CD4-positive, CD25-positive, alpha-beta regulatory T cell (primary cell): Measurements from ENCODE around the gene KLHL24. TPM values are rescaled to one million over a fixed set of nuclear protein-coding genes. Genes with fewer than 3 reads are reported as not detected.
A peak's percentile ranks its signal among the peaks of the same experiment; 100 is the strongest.
"Not testable (repeated sequence)": the region's sequence is repeated elsewhere in the genome, so short reads cannot be mapped to it uniquely, and the experiment has no call there.

ENCODE experiments used
- ATAC-seq, 2 donors: fragments of 150-1000 bp; cut with Tn5 transposase; one replicate each; pipeline ENCODE4 v1.10.0; 2021; ENCODE audit warnings: low read depth in 2 of 2, moderate number of reproducible peaks in 2 of 2, moderate library complexity in 1 of 2
- DNase-seq, 3 donors: peaks; one replicate each; pipeline versions ENCODE4 v3.0.0 to v3.0.0-alpha.2; 2012 to 2022; ENCODE audit warnings: mixed read lengths in 1 of 3
- H3K27ac ChIP-seq: one replicate; pipeline ENCODE4 v1.7.0; 2013; ENCODE audit warnings: mild to moderate bottlenecking, low read length; ENCODE audit not compliant: insufficient read depth, poor library complexity, severe bottlenecking
- H3K27me3 ChIP-seq: one replicate; pipeline ENCODE4 v1.7.0; 2013; ENCODE audit warnings: low read length; ENCODE audit not compliant: control insufficient read depth, insufficient read depth
- H3K36me3 ChIP-seq: one replicate; pipeline ENCODE4 v1.7.0; 2013; ENCODE audit warnings: mild to moderate bottlenecking, low read length, moderate library complexity; ENCODE audit not compliant: control insufficient read depth, insufficient read depth
- H3K4me1 ChIP-seq: 2 replicates; pipeline ENCODE4 v1.7.0; 2013; ENCODE audit warnings: mild to moderate bottlenecking, low read length; ENCODE audit not compliant: insufficient read depth, control insufficient read depth, poor library complexity, severe bottlenecking
- H3K4me3 ChIP-seq: one replicate; pipeline ENCODE4 v1.7.0; 2013; ENCODE audit warnings: low read depth, mild to moderate bottlenecking, low read length, moderate library complexity
- H3K9me3 ChIP-seq, 2 experiments: 1 replicate in 1 of 2; 2 replicates in 1 of 2; pipeline ENCODE4 v1.7.0; 2013; ENCODE audit warnings: low read length in 2 of 2, mild to moderate bottlenecking in 1 of 2, moderate library complexity in 1 of 2; ENCODE audit not compliant: control insufficient read depth in 2 of 2
- H3K27ac Mint-ChIP-seq, 3 donors: one replicate each; pipeline ENCODE4 v1.8.0; 2020 to 2022; ENCODE audit warnings: mild to moderate bottlenecking in 3 of 3, mixed read lengths in 3 of 3, moderate library complexity in 2 of 3
- H3K27me3 Mint-ChIP-seq: one replicate; pipeline ENCODE4 v1.8.0; 2022; ENCODE audit warnings: mild to moderate bottlenecking, mixed read lengths
- H3K36me3 Mint-ChIP-seq: one replicate; pipeline ENCODE4 v1.8.0; 2020; ENCODE audit warnings: mixed read lengths
- H3K4me1 Mint-ChIP-seq, 4 donors: one replicate each; pipeline ENCODE4 v1.8.0; 2020 to 2022; ENCODE audit warnings: mixed read lengths in 4 of 4, mild to moderate bottlenecking in 1 of 4
- H3K4me3 Mint-ChIP-seq, 4 donors: one replicate each; pipeline ENCODE4 v1.8.0; 2020 to 2022; ENCODE audit warnings: mild to moderate bottlenecking in 4 of 4, mixed read lengths in 4 of 4, moderate library complexity in 3 of 4
- H3K9me3 Mint-ChIP-seq, 7 donors: one replicate each; pipeline ENCODE4 v1.8.0; 2020 to 2022; ENCODE audit warnings: mixed read lengths in 7 of 7, mild to moderate bottlenecking in 3 of 7, moderate library complexity in 2 of 7
- polyA plus RNA-seq, 4 donors: library from polyadenylated mRNA; unstranded; fragments of 300-500 nt; fragmentation: Illumina TruSeq; gene quantifications; one replicate each; pipeline ENCODE4 v1.2.3, GENCODE V29; 2021
- total RNA-seq: library from RNA; stranded (reverse); gene quantifications from one replicate; pipeline ENCODE4 v1.2.3, GENCODE V29; 2022

The KLHL24 gene
- total and polyA plus RNA-seq, 5 donors from 2014 or later, result 37.0 to 144 (median 64.8) TPM

DNA sequence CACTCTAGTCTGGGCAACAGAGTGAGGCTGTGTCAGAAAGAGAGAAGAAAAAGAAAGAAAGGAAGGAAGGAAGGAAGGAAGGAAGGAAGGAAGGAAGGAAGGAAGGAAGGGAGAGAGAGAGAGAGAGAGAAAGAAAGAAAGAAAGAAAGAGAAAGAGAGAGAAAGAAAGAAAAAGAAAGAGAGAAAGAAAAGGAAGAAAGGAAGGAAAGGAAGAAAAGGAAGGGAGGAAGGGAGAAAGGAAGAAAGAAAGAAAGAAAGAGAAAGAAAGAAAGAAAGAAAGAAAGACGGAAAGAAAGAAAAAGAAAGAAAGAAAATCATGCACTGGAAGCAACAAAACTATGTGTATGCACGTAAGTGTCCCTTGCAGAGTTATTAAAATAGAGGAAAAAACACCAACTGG, 12.9 kb upstream of the KLHL24 start:
- H3K36me3 ChIP-seq, ATAC-seq, H3K4me3 ChIP-seq, H3K4me1 ChIP-seq, H3K36me3 Mint-ChIP-seq, H3K27ac ChIP-seq, H3K27ac Mint-ChIP-seq, H3K4me1 Mint-ChIP-seq, H3K27me3 ChIP-seq, DNase-seq, H3K9me3 ChIP-seq, H3K9me3 Mint-ChIP-seq, H3K4me3 Mint-ChIP-seq: not testable (repeated sequence)
- peaks cover 21% of the 10 kb centered on the region for H3K27me3 Mint-ChIP-seq

DNA sequence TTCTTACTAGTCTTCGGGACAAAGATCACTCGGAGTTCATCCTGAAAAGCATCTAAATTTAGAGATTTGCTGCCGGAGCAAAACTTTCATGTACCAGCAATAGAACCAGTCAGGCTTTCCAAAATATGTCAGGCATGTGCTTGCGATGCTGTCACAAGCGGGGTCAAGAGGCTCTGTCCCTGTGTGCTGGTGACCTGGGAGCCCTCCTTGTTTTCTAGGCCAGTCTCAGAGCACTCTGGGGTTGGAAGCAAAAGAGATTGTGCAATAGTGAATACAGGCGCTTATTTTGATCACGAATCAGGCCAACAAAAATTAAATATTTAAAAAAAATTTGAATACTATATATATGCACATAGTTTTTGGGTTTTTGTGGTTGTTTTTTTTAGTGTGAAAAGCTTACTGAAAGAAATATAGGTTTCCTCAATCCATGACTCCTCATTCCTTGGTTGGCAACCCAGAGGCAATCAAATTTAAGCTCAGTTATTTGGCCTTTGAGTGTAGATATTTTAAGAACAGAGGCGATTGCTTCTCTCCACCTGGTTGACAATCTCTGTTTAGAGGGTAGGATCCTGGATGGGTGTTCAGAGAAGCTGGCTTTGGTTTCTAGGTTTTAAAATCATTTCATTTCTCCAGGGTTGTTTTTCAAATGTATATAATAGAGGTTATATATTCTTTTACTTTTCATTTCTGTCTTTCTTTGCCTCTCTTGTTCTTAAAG, 8.4 kb upstream of the KLHL24 start:
- peaks cover 0 to 2% (median 0%) of the 10 kb centered on the region in 7 donors for H3K9me3 Mint-ChIP-seq
- H3K4me1 ChIP-seq, result no peaks in the 10 kb centered on the region
- H3K4me3 Mint-ChIP-seq, result no peak overlapping the region
- ATAC-seq, result no peak
- no peak for DNase-seq
- H3K27me3 ChIP-seq, result no peaks in the 10 kb centered on the region
- H3K27ac Mint-ChIP-seq, result no peak overlapping the region
- H3K27me3 Mint-ChIP-seq, result peaks cover 18% of the 10 kb centered on the region
- no peaks in the 10 kb centered on the region for H3K4me1 Mint-ChIP-seq
- no peaks in the 10 kb centered on the region for H3K36me3 ChIP-seq
- H3K4me3 ChIP-seq, result no peak overlapping the region
- H3K36me3 Mint-ChIP-seq, result no peaks in the 10 kb centered on the region
- H3K9me3 ChIP-seq, result no peaks in the 10 kb centered on the region
- H3K27ac ChIP-seq, result no peak overlapping the region

DNA sequence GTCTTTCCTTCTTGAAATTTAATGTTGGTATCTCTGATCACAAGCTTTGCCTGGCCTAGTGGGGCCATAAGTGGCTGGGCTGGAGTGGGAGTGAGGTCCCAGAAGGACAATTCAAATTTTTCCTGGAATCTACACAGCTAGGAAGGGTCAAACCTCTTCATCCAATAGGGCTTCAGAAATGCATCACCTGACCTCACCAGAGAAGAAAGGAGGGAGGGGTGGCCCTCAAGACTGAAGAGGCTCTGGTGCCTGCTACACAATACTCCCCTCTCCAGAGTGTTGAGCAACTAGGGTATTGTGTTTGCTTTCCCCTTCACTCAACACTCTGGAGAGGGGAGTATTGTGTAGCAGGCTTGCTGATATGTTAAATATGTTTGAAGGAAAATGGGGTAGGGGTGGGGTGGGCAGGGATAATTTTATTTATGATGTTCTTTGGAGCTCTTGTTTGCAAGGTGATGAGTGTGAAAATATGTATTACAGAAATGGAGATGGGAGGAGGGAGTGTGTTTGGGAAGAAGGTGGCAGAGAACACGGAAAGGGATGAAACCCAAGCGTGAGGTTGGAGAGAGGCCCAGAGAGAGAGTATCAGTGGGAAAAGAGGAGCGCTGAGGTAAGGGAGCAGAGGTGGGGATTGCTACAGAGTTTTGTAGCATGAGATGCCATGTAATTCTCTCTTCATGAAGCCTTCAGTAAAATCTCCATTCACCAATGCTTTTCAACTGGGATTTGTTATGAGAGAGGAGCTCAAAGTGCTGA, 5.7 kb upstream of the KLHL24 start:
- Mint-ChIP-seq H3K27ac (no peak overlapping the region), H3K36me3 (no peaks in the 10 kb centered on the region), H3K4me1 (peaks cover 0 to 3% (median 1%) of the 10 kb centered on the region in 4 donors), H3K4me3 (peak overlapping the region in 1 of 4 donors; percentile 36), H3K9me3 (peaks cover 0 to 2% (median 0%) of the 10 kb centered on the region in 7 donors), H3K27me3 (peaks cover 6% of the 10 kb centered on the region)
- ATAC-seq, result no peak
- no peak for DNase-seq
- Histone ChIP-seq H3K27me3 (no peaks in the 10 kb centered on the region), H3K36me3 (no peaks in the 10 kb centered on the region), H3K9me3 (no peaks in the 10 kb centered on the region), H3K4me3 (no peak overlapping the region), H3K4me1 (peaks cover 1% of the 10 kb centered on the region), H3K27ac (no peak overlapping the region)

DNA sequence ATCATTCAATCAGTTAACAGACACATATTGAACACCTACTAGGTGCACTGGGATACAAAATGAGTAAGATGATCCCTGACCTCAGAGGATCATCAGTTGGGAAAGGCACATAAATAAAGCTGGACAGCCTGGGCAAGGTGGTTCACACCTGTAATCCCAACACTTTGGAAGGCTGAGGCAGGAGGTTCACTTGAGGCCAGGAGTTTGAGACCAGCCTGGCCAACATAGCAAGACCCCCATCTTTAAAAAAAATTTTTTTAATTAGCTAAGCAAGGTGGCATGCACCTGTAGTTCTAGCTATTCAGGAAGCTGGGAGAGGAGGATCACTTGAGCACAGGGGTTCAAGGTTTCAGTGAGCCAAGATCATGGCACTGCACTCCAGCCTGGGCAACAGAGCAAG, 3.7 kb upstream of the KLHL24 start:
- no peak for ATAC-seq
- H3K4me3 Mint-ChIP-seq, result peak overlapping the region in 1 of 4 donors; percentile 80
- H3K4me3 ChIP-seq, result no peak overlapping the region
- no peak for DNase-seq
- H3K27ac ChIP-seq, result no peak overlapping the region
- peaks cover 0 to 2% (median 0%) of the 10 kb centered on the region in 7 donors for H3K9me3 Mint-ChIP-seq
- no peaks in the 10 kb centered on the region for H3K27me3 ChIP-seq
- no peaks in the 10 kb centered on the region for H3K9me3 ChIP-seq
- H3K36me3 Mint-ChIP-seq, result no peaks in the 10 kb centered on the region
- H3K36me3 ChIP-seq, result no peaks in the 10 kb centered on the region
- peaks cover 6% of the 10 kb centered on the region for H3K27me3 Mint-ChIP-seq
- H3K27ac Mint-ChIP-seq, result no peak overlapping the region
- peaks cover 7% of the 10 kb centered on the region for H3K4me1 ChIP-seq
- H3K4me1 Mint-ChIP-seq, result peaks cover 0 to 11% (median 6%) of the 10 kb centered on the region in 4 donors

DNA sequence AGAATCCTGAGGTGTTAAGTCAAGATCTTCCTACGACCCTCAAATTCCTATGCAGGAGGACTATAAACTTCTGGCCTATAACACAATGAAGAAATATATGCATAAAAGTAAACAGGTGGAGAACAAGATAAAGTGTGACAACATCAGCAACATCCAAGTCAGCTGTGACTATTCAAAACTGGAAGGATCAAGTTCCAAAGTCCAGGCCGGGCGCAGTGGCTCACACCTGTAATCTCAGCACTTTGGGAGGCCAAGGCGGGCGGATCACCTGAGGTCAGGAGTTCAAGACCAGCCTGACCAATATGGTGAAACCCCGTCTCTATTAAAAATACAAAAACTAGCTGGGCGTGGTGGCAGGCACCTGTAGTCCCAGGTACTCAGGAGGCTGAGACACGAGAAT, 2.7 kb upstream of the KLHL24 start:
- not testable (repeated sequence) for ATAC-seq, H3K27ac Mint-ChIP-seq, H3K27ac ChIP-seq, H3K4me3 ChIP-seq, H3K36me3 ChIP-seq, H3K9me3 ChIP-seq, DNase-seq, H3K9me3 Mint-ChIP-seq, H3K27me3 Mint-ChIP-seq, H3K36me3 Mint-ChIP-seq, H3K27me3 ChIP-seq
- H3K4me1 ChIP-seq, result peaks cover 17% of the 10 kb centered on the region
- H3K4me1 Mint-ChIP-seq, result peaks cover 3 to 20% (median 14%) of the 10 kb centered on the region in 4 donors
- peak overlapping the region in 2 of 4 donors; percentile 65 to 80 for H3K4me3 Mint-ChIP-seq

DNA sequence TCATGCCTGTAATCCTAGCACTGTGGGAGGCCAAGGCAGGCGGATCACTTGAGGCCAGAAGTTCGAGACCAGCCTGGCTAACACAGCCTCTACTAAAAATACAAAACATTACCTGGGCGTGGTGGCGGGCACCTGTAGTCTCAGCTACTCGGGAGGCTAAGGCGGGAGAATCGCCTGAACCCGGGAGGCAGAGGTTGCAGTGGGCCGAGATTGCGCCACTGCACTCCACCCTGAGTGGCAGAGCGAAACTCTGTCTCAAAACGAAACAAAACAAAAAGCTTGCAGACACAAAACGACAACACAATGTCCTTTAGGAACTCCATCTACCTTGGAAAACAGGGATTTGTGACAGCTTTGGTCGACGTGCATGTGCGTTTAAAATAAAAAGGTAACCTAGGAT, 716 bp upstream of the KLHL24 start:
- Mint-ChIP-seq H3K9me3 (peaks cover 0 to 2% (median 0%) of the 10 kb centered on the region in 7 donors), H3K27ac (peak overlapping the region; percentile 83 to 95 (median 94)), H3K4me3 (peak overlapping the region; percentile 95 to 100 (median 96)), H3K36me3 (peaks cover 4% of the 10 kb centered on the region), H3K4me1 (peaks cover 9 to 36% (median 22%) of the 10 kb centered on the region in 4 donors), H3K27me3 (no peaks in the 10 kb centered on the region)
- Histone ChIP-seq H3K9me3 (no peaks in the 10 kb centered on the region), H3K4me3 (peak overlapping the region; percentile 84), H3K36me3 (no peaks in the 10 kb centered on the region), H3K4me1 (peaks cover 22% of the 10 kb centered on the region), H3K27me3 (no peaks in the 10 kb centered on the region), H3K27ac (peak overlapping the region; percentile 96)
- DNase-seq (no peak), ATAC-seq (no peak)

DNA sequence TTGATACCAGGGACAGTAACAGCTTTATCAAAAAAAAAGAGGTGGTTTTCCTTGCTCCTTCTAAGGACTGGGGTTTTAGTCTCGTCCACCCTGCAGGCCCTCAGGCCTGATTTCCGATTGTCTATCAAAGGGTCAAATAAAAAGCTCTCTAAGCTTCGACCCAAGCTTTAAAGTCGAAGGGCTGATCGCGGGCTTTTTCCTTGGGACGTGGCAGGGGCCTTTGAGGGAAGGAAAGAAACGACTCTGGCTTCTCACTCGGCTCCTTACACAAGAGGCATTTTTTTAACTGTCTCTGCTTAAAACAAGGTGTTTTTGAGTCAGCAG, 354 bp upstream of the KLHL24 start:
- no peaks in the 10 kb centered on the region for H3K9me3 Mint-ChIP-seq
- no peaks in the 10 kb centered on the region for H3K27me3 Mint-ChIP-seq
- H3K27ac Mint-ChIP-seq, result peak overlapping the region; percentile 93 to 95 (median 94)
- no peaks in the 10 kb centered on the region for H3K27me3 ChIP-seq
- H3K27ac ChIP-seq, result peak overlapping the region; percentile 96
- H3K36me3 Mint-ChIP-seq, result peaks cover 4% of the 10 kb centered on the region
- peaks cover 22% of the 10 kb centered on the region for H3K4me1 ChIP-seq
- DNase-seq (no peak), ATAC-seq (no peak)
- no peaks in the 10 kb centered on the region for H3K36me3 ChIP-seq
- H3K4me3 Mint-ChIP-seq, result peak overlapping the region; percentile 95 to 100 (median 96)
- H3K4me3 ChIP-seq, result peak overlapping the region; percentile 84
- no peaks in the 10 kb centered on the region for H3K9me3 ChIP-seq
- peaks cover 13 to 40% (median 25%) of the 10 kb centered on the region in 4 donors for H3K4me1 Mint-ChIP-seq
